Hepatocyte (in vitro differentiated cells): ENCODE results near the gene PNPT1. TPM values are rescaled to one million over a fixed set of nuclear protein-coding genes. Genes with fewer than 3 reads are reported as not detected.
"Not testable (repeated sequence)": the region's sequence is repeated elsewhere in the genome, so short reads cannot be mapped to it uniquely, and the experiment has no call there.

Experiments
- DNase-seq: peaks from one replicate; pipeline ENCODE4 v3.0.0-alpha.2; 2016; ENCODE audit warnings: low spot score
- H2AFZ ChIP-seq: fragments of 200-600 bp; sonication (generic); 2 replicates; pipeline ENCODE4 v1.6.0; 2016; ENCODE audit warnings: antibody characterized with exemption, mild to moderate bottlenecking
- H3K27ac ChIP-seq: fragments of 200-600 bp; sonication (generic); 2 replicates; pipeline ENCODE4 v1.5.1; 2016; ENCODE audit warnings: mild to moderate bottlenecking
- H3K27me3 ChIP-seq: fragments of 200-600 bp; sonication (generic); 2 replicates; pipeline ENCODE4 v1.6.1; 2016
- H3K36me3 ChIP-seq: fragments of 200-600 bp; sonication (generic); replicated peaks from 2 replicates; pipeline ENCODE4 v1.5.1; 2016; ENCODE audit warnings: low read depth; ENCODE audit not compliant: insufficient read depth
- H3K4me1 ChIP-seq: fragments of 200-600 bp; sonication (generic); 2 replicates; pipeline ENCODE4 v1.5.1; 2016; ENCODE audit warnings: mild to moderate bottlenecking, moderate library complexity; ENCODE audit not compliant: insufficient read depth
- H3K4me2 ChIP-seq: fragments of 200-600 bp; sonication (generic); 2 replicates; pipeline ENCODE4 v1.6.0; 2016
- H3K4me3 ChIP-seq: fragments of 200-600 bp; sonication (generic); 2 replicates; pipeline ENCODE4 v1.5.1; 2016; ENCODE audit warnings: mild to moderate bottlenecking
- H3K79me2 ChIP-seq: fragments of 200-600 bp; sonication (generic); 2 replicates; pipeline ENCODE4 v1.6.0; 2017; ENCODE audit warnings: mild to moderate bottlenecking
- H3K9me2 ChIP-seq: fragments of 200-600 bp; sonication (generic); replicated peaks from 2 replicates; pipeline ENCODE4 v1.6.0; 2017; ENCODE audit warnings: mild to moderate bottlenecking; ENCODE audit not compliant: insufficient read depth
- H3K9me3 ChIP-seq: fragments of 200-600 bp; sonication (generic); 2 replicates; pipeline ENCODE4 v1.5.1; 2016; ENCODE audit warnings: low read depth, mild to moderate bottlenecking
- H4K20me1 ChIP-seq: fragments of 200-600 bp; sonication (generic); 2 replicates; pipeline ENCODE4 v1.6.0; 2016; ENCODE audit warnings: mild to moderate bottlenecking; ENCODE audit not compliant: insufficient read depth, poor library complexity, severe bottlenecking
- CTCF ChIP-seq: fragments of 200-600 bp; sonication (generic); IDR thresholded peaks from 2 replicates; pipeline ENCODE4 v1.5.1; 2016; ENCODE audit warnings: antibody characterized with exemption, mild to moderate bottlenecking; ENCODE audit not compliant: poor library complexity
- EZH2 ChIP-seq: fragments of 200-600 bp; sonication (generic); IDR thresholded peaks from 2 replicates; pipeline ENCODE4 v1.6.1; 2016; ENCODE audit warnings: antibody characterized with exemption, mild to moderate bottlenecking, borderline replicate concordance
- EZH2phosphoT487 ChIP-seq: fragments of 200-600 bp; sonication (generic); IDR thresholded peaks from one replicate; pipeline ENCODE4 v1.6.1; 2018; ENCODE audit warnings: antibody characterized with exemption, mild to moderate bottlenecking, low read depth, moderate library complexity; ENCODE audit not compliant: unreplicated experiment, severe bottlenecking
- WGBS: methylation state at CpG from one replicate; pipeline ENCODE4 v1.1.6; 2016; ENCODE audit warnings: low lambda C conversion rate; ENCODE audit errors: missing lambda C conversion rate; 5-methylcytosine and 5-hydroxymethylcytosine counted together
- polyA plus RNA-seq: library from polyadenylated mRNA; unstranded; fragments of >200 nt; fragmentation: Nextera tagmentation; extraction: Ambion mirVana; gene quantifications from 2 replicates; pipeline ENCODE4 v1.2.1, GENCODE V29; 2016
- total RNA-seq: library from RNA; depleted of rRNA; stranded (reverse); fragments of >200 nt; gene quantifications from 2 replicates; pipeline ENCODE4 v1.2.3, GENCODE V29; 2014

Gene PNPT1
- total and polyA plus RNA-seq, 2 experiments from 2014 or later = 15.6 to 23.7 TPM

GRCh38 chr2:55715626-55716025, 22.0 kb upstream of the PNPT1 start:
- Histone ChIP-seq H2AFZ (no peak overlapping the region), H3K4me1 (peaks cover 15% of the 10 kb centered on the region), H3K9me3 (no peaks in the 10 kb centered on the region), H3K4me2 (no peak overlapping the region), H3K79me2 (no peaks in the 10 kb centered on the region), H3K27me3 (no peaks in the 10 kb centered on the region), H4K20me1 (no peaks in the 10 kb centered on the region), H3K27ac (peak overlapping the region; percentile 82), H3K9me2 (no peaks in the 10 kb centered on the region), H3K4me3 (no peak overlapping the region), H3K36me3 (no peaks in the 10 kb centered on the region)
- DNase-seq = peak; percentile 17
- no peak for TF ChIP-seq CTCF
- no peak for TF ChIP-seq EZH2phosphoT487
- TF ChIP-seq EZH2 = no peak
- whole genome bisulfite sequencing = 75% methylated on average over 4 of the region's 4 CpGs

DNA sequence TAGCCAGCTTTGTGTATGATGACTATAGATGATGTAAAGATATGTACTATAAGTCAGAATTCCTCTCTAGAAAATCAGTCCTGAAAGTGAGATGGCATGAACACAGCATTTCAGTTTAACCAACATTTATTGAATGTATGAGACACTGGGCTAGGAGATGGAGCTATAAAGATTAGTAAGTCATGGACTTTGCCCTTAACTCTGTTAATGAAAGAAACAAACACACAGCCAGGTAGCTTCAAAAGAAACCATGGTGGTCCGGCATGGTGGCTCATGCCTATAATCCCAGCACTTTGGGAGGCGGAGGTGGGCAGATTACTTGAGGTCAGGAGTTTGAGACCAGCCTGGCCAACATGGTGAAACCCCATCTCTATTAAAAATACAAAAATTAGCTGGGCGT, 21.5 kb upstream of the PNPT1 start:
- not testable (repeated sequence) for H2AFZ ChIP-seq, H3K79me2 ChIP-seq, H3K36me3 ChIP-seq, H4K20me1 ChIP-seq, H3K4me2 ChIP-seq, H3K9me2 ChIP-seq, H3K27me3 ChIP-seq, H3K9me3 ChIP-seq, H3K4me3 ChIP-seq
- peak overlapping the region; percentile 82 for H3K27ac ChIP-seq
- 79% methylated on average over 3 of the region's 3 CpGs for WGBS
- peaks cover 15% of the 10 kb centered on the region for H3K4me1 ChIP-seq
- peak; percentile 54 for DNase-seq

DNA sequence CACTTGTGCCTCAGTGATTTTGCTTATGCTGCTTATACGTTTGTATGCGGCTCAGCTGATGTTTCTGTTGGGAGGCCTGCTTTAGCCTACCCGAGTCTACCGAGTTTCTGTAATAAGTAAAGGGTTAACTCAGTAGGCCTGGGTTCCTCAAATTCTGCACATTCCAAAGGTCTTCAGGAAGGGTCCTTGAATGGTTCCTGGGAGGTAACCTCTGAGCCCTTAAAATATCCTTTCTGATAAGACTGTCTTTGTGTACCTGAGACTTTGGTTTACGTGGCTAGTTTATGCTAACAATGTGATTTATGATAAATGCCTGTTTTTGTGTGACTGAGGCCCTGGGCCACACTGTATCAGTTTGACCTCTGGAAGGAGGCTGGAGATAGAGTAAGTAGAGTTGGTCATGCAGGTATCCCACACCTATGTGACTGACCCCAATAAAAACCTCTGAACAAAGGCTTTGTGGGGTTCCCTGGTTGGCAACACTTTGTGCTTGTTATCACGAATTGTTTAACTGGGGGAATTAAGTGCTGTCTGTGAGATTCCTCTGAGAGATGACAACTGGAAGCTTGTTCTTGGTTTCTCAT, 18.9 kb upstream of the PNPT1 start:
- H4K20me1 ChIP-seq = no peaks in the 10 kb centered on the region
- DNase-seq = peak; percentile 48
- no peaks in the 10 kb centered on the region for H3K9me3 ChIP-seq
- no peak overlapping the region for H2AFZ ChIP-seq
- H3K4me3 ChIP-seq = no peak overlapping the region
- no peaks in the 10 kb centered on the region for H3K79me2 ChIP-seq
- peak overlapping the region; percentile 92 for H3K27ac ChIP-seq
- H3K4me2 ChIP-seq = peak overlapping the region; percentile 6
- no peaks in the 10 kb centered on the region for H3K9me2 ChIP-seq
- WGBS = 35% methylated on average over 6 of the region's 6 CpGs
- TF ChIP-seq EZH2 (no peak), CTCF (no peak), EZH2phosphoT487 (no peak)
- H3K36me3 ChIP-seq = no peaks in the 10 kb centered on the region
- H3K27me3 ChIP-seq = no peaks in the 10 kb centered on the region
- H3K4me1 ChIP-seq = peaks cover 15% of the 10 kb centered on the region

GRCh38 chr2:55710025-55710424, 16.4 kb upstream of the PNPT1 start:
- Histone ChIP-seq H3K27me3 (no peaks in the 10 kb centered on the region), H3K4me1 (peaks cover 15% of the 10 kb centered on the region), H3K79me2 (no peaks in the 10 kb centered on the region), H3K36me3 (no peaks in the 10 kb centered on the region), H3K4me3 (no peak overlapping the region), H2AFZ (no peak overlapping the region), H4K20me1 (no peaks in the 10 kb centered on the region), H3K4me2 (no peak overlapping the region), H3K9me3 (no peaks in the 10 kb centered on the region), H3K9me2 (no peaks in the 10 kb centered on the region), H3K27ac (no peak overlapping the region)
- no peak for DNase-seq
- TF ChIP-seq EZH2phosphoT487 (no peak), EZH2 (no peak), CTCF (no peak)
